Gastrocnemius medialis (tissue), 4 donors: ENCODE results near the gene GSG1L.

Source experiments
- POLR2A ChIP-seq, 2 donors: fragments of 450-650 bp; IDR thresholded peaks; one replicate each; pipeline ENCODE4 v1.6.1; 2017; ENCODE audit warnings: antibody characterized with exemption in 2 of 2, mild to moderate bottlenecking in 2 of 2, moderate library complexity in 2 of 2
- TF ChIP-seq, protein P1 (sequence below), 5 experiments: fragments of 450-650 bp in 3 of 5; fragments of 200-600 bp in 2 of 5; sonication (generic) in 2 of 5; IDR thresholded peaks in 4 of 5; conservative IDR thresholded peaks in 1 of 5; 1 replicate in 4 of 5; 2 replicates in 1 of 5; pipeline ENCODE4 v1.5.1; 2016 to 2019; ENCODE audit warnings: antibody characterized with exemption in 5 of 5, mild to moderate bottlenecking in 3 of 5, moderate library complexity in 3 of 5

DNA sequence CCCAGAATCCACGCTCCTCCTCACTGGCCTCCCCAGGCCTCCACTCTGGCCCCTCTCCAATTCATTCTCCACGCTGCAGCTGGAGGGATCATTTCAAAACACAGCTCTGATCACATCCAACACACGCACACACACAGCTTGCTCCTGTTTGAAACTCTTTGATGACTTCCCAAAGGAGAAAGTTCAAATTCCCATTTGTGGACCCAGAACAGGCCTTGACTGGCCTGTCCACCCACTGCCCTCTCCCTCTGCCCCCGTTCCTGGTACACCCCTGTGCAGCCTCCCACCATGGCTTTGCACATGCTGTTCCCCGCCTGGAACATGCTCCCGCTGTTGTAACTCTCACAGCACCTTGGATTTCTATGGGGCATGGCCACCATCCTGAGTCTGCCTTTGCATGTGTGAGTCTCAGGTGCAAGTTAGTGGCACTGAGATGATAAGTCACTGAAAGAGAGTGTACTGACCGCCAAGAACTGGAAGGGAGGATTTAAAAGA, 100.0 kb downstream of the GSG1L start:
- TF ChIP-seq, protein P1, sequence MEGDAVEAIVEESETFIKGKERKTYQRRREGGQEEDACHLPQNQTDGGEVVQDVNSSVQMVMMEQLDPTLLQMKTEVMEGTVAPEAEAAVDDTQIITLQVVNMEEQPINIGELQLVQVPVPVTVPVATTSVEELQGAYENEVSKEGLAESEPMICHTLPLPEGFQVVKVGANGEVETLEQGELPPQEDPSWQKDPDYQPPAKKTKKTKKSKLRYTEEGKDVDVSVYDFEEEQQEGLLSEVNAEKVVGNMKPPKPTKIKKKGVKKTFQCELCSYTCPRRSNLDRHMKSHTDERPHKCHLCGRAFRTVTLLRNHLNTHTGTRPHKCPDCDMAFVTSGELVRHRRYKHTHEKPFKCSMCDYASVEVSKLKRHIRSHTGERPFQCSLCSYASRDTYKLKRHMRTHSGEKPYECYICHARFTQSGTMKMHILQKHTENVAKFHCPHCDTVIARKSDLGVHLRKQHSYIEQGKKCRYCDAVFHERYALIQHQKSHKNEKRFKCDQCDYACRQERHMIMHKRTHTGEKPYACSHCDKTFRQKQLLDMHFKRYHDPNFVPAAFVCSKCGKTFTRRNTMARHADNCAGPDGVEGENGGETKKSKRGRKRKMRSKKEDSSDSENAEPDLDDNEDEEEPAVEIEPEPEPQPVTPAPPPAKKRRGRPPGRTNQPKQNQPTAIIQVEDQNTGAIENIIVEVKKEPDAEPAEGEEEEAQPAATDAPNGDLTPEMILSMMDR (IDR thresholded peaks at IDR 0.05 in 4 of 5, conservative IDR thresholded peaks at IDR 0.05 in 1 of 5), result no peak
- no peak for TF ChIP-seq POLR2A (IDR thresholded peaks at IDR 0.05)
